Glomerular visceral epithelial cell (primary cell): ENCODE results near the gene LBH.

ENCODE experiments used
- DNase-seq: peaks from one replicate; pipeline ENCODE4 v3.0.0-alpha.2; 2016; ENCODE audit errors: extremely low spot score

Gene LBH

DNA sequence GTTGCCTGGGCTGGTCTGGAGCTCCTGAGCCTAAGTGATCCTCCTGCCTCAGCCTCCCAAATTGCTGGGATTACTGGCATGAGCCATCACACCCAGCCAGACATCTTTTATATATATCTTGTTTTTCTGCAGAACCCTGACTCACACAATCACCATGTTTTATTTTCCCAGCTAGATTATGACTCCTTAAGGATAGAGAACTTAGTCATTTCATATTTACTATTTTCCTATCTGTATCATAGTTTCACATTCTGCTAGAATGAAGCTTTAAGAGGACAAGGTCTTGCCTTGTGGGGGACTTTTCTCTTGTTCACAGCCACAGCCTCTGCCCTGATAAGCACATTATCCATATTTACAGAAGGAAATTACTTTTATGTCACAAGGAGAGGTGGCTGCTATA is 73.9 kb downstream of the LBH start:
- no peak for DNase-seq

DNA sequence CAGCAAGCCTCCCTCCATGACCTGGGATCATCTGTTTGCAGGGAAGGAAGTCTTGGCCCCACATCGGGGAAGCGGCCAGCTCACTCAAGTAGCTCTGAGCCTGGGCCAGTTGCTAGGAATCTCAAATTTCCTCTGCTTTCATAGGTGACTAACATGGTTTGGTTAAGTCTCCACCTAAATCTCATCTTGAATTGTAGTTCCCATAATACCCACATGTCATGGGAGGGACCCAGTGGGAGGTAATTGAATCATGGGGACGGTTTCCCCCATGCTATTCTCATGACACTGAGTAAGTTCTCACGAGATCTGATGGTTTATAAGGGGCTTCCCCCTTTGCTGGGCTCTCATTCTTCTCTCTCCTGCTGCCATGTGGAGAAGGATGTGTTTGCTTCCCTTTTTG is 75.2 kb downstream of the LBH start:
- DNase-seq, result no peak

GRCh38 chr2:30308280-30308679 is 76.9 kb downstream of the LBH start:
- no peak for DNase-seq
